Measurements from ENCODE around the gene PIP5K1C.

Gene PIP5K1C

DNA sequence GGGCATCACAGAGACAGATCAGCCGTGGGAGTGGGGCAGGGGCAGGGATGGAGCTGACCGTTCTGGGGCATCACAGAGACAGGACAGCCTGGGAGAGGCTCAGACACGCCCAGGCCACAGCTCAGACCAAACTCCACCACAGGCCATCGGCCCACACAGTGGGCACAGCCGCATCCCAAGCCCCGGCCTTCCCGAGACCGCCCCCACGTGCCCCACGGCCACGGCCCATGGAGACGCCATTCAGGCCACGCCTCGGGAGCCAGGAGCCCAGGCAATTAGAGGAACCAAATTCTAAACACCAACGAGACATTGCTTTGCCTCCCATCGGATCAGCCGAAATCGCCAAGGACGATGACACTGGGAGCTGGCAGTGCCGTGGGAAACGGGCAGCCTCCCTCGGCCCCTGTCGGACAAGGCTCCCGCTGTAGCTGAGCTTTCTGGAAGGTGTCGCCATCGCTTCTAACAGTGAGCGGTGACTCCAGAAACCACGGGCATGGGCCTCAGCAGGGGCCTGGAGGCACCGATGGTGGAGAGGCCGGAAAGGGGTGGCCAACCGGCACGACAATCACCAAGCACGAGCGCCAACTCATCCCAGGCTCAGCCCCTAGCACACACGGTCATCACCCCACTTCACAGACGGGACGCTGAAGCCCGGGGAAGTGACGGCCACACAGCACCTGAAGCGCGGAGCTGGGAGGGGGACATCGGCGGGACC, 2.4 kb downstream of the PIP5K1C start:
- TF ChIP-seq, protein P1, sequence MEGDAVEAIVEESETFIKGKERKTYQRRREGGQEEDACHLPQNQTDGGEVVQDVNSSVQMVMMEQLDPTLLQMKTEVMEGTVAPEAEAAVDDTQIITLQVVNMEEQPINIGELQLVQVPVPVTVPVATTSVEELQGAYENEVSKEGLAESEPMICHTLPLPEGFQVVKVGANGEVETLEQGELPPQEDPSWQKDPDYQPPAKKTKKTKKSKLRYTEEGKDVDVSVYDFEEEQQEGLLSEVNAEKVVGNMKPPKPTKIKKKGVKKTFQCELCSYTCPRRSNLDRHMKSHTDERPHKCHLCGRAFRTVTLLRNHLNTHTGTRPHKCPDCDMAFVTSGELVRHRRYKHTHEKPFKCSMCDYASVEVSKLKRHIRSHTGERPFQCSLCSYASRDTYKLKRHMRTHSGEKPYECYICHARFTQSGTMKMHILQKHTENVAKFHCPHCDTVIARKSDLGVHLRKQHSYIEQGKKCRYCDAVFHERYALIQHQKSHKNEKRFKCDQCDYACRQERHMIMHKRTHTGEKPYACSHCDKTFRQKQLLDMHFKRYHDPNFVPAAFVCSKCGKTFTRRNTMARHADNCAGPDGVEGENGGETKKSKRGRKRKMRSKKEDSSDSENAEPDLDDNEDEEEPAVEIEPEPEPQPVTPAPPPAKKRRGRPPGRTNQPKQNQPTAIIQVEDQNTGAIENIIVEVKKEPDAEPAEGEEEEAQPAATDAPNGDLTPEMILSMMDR (IDR thresholded peaks at IDR 0.05; ENCODE audit: insufficient read depth, missing control alignments) = no peak
- no peak for FAIRE-seq
- DNase-seq (ENCODE audit: insufficient read length, low spot score) = no peak

DNA sequence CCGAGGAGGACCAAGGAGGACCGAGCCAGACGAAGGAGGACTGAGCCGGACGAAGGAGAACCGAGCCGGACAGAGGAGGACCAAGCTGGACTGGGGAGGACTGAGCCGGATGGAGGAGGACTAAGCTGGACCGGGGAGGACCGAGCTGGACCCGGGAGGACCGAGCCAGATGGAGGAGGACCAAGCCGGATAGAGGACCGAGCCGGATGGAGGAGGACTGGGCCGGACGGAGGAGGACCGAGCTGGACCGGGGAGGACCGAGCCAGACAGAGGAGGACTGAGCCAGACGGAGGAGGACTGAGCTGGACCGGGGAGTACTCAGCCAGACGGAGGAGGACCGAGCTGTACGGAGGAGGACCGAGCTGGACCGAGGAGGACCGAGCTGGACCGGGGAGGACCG, 3.2 kb downstream of the PIP5K1C start:
- DNase-seq (ENCODE audit: insufficient read length, low spot score) = no peak
- TF ChIP-seq, protein P1 (IDR thresholded peaks at IDR 0.05; ENCODE audit: insufficient read depth, missing control alignments) = no peak
- FAIRE-seq = no peak

DNA sequence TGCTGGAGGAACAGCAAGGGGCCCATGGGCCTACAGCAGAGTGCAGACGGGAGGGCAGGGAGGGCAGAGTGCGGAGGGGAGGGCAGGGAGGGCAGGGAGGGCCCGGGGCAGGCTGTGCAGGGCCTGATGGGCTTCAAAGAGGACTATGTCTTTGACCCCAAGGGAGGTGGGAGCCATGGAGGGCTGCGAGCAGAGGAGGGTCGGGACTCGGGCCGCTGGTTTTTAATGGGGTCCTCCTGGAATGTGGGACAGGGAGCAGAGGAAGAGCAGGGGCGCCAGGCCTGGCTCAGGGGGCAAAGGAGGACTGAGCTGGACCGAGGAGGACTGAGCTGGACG, 3.6 kb downstream of the PIP5K1C start:
- DNase-seq (ENCODE audit: insufficient read length, low spot score) (no peak), FAIRE-seq (no peak)
- TF ChIP-seq, protein P1 (IDR thresholded peaks at IDR 0.05; ENCODE audit: insufficient read depth, missing control alignments) = no peak

DNA sequence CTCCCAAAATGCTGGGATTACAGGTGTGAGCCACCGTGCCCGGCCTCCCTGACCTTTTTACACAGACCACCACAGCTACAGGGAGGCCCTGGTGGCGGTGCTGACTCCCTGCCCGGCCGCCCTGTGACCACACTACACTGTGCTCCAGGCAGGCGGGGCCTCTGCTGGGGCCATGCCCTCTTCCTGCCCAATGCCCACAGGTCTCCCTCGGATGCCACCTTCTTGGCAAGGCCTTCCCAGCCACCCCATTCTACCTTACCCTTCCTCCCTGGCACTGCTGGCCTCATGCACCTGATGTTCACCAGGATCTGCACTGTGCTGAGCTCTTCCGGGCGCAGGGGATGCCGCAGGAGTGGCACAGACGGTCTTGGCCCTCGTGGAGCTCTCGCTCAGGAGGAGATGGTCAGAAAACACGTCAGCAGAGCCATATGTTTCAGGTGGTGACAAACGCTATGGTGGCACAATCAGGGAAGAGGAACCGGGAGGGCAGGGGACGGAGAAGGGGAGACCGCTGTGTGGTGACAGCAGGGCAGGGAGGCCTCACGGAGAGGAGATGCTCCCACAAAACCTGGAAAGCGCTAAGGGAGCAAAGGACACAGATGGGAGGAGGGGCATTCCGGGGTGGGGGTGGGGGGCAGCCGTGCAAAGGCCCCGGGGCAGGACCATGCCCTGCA, 4.1 kb downstream of the PIP5K1C start:
- TF ChIP-seq, protein P1 (IDR thresholded peaks at IDR 0.05; ENCODE audit: insufficient read depth, missing control alignments) = no peak
- no peak for FAIRE-seq
- DNase-seq (ENCODE audit: insufficient read length, low spot score) = no peak

DNA sequence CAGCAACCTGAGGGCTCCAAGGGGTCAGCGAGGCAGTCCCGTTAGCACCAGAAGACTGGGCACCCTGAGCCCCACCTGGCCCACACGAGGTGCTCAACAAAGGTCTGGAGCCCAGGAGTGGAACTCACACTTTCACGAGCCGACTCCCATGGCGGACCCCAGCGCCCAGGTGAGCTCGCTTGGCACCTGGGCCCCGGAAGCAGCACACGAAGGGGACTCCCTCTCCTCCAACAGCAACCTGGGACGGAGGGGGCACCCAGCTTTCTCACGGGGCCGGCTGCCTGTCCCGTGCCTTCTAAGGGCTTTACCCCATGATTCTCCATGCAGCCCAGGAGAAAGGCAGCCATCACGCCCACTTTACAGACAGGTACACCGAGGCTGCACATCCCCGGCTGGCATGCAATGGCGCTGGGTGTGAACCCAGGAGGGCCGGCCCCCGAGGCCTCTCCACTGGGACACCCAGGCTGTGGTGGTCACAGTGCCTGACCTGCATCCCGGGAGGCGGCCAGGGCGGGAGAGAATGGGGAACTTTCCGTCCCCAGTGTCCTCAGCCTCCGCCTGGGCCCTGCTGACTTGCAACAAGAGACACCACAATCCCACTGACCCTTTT, 5.0 kb downstream of the PIP5K1C start:
- FAIRE-seq (no peak), DNase-seq (ENCODE audit: insufficient read length, low spot score) (no peak)
- TF ChIP-seq, protein P1 (IDR thresholded peaks at IDR 0.05; ENCODE audit: insufficient read depth, missing control alignments) = no peak

DNA sequence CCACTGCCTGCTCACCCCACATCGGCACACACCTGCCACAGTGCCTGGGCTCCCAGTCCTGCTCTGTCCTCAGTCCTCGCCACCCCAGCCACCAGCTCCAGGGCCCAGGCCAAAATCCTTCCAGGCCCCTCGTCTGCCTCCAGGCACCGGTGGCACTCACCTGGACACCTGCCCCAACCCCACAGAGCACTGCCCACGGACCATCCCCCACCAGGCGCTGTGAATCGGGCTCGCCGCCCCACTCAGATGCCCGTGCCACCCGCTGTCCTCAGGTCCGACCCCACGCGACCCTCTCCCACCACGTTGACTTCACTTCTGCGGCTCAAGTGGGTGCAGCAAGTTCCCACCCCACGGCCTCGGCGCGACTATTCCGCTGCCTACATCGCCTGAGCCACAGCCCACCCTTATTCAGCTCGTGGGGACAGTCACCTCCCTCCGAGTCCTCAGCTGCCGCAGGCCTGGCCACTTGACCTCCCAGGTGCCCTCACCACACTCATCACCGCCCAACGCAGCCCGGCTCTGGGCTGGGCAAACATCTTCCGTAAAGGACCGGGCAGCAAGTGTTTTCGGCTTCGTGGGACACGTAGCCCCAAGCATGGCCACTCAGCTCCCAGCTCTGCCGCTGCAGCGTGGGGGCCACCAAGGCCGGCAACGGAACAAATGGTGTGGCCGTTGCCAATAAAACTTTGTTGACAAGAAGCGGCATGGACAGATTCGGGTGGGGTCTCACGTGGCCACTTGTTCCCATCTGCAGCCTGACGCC, 5.7 kb downstream of the PIP5K1C start:
- TF ChIP-seq, protein P1 (IDR thresholded peaks at IDR 0.05; ENCODE audit: insufficient read depth, missing control alignments) = no peak
- DNase-seq (ENCODE audit: insufficient read length, low spot score) (no peak), FAIRE-seq (no peak)

Data from D721Med (cell line).